IPS-NIHi7 (cell line): ENCODE measurements around the gene TMEM123.
"Not testable (repeated sequence)": the region's sequence is repeated elsewhere in the genome, so short reads cannot be mapped to it uniquely, and the experiment has no call there.

Experiments
- DNase-seq: peaks from one replicate; pipeline ENCODE4 v3.0.0; 2012; ENCODE audit warnings: mixed read lengths; ENCODE audit errors: extremely low spot score

The TMEM123 gene

DNA sequence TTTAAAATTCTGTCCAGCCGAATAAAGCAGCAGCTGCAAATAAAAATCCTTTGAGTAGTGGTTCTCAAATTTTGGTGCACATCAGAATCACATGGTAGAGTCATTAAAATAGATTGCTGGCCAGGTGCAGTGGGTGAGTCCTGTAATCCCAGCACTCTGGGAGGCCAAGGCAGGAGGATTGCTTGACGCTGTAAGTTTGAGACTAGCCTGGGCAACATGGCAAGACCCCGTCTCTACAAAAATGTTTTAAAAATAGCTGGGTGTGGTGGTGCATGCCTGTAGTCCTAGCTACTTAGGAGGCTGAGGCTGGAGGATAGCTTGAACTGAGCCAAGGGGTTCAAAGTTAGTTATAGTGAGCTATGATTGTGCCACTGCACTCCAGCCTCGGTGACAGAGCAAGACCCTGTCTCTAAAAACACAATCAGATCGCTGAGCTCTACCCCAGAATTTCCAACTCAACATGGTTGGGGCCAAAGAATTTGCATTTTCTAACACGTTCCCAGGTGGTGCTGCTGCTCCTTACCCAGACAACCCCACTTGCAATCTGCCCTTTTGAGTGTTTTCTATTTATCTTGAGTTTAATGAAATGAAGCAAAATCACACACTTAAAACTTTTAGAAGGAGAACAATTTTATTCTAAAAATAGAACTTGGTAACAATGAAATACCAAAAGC, 56.7 kb downstream of the TMEM123 start:
- no peak for DNase-seq

DNA sequence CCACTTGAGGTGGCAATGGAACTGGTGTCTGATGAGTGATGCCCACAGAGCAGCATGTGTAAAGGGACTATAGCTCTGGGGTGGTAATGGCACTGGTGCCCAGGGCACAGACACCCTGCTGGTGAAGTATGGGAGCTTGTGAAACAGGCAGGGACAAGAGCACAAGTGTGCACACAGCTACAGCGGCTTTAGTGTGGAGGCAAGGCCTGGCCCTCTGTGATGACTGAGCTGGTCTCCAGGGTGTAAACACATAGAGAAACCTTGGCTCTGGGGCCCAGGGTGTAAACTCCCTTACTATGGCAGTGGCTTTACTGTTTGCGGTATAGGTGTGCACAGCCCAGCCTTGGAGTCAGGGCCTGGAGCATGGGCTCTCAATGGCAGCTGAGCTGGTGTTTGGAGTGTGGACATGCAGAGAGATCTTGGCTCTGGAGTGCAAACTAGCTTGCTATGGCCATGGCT, 59.3 kb downstream of the TMEM123 start:
- DNase-seq, result no peak

DNA sequence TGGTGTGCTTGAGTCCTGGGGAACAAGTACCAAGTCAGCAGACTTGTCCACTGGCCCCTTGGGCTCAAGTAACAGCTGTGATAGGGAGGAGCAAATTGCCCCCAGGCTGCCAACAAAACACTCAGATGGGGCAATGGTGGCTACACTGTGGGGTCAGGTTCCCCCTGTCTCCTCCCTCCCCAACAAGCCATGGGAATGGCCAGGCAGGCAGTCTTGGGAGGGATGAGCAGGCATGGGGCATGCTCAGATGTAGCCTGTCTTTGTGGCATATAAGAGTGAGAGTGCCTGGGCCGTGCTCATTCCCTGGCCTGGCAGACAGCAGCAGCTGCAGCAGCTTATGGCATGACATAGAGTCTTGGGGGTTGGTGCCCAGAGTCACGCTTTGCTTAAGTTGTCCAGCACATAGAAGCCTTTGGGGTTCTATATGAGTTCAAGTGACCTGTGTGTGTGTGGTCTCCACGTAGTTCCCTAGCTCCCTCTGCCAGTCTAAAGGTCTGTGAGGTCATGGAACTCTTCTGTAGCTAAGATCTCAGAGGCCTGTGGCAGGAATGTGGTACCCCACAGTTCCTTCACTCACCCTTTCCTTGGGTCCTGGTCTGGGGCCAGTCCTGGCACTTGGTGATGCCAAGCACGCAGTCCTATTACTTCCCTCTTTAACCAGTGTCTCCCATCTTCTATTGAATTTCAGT, 60.9 kb downstream of the TMEM123 start:
- no peak for DNase-seq

DNA sequence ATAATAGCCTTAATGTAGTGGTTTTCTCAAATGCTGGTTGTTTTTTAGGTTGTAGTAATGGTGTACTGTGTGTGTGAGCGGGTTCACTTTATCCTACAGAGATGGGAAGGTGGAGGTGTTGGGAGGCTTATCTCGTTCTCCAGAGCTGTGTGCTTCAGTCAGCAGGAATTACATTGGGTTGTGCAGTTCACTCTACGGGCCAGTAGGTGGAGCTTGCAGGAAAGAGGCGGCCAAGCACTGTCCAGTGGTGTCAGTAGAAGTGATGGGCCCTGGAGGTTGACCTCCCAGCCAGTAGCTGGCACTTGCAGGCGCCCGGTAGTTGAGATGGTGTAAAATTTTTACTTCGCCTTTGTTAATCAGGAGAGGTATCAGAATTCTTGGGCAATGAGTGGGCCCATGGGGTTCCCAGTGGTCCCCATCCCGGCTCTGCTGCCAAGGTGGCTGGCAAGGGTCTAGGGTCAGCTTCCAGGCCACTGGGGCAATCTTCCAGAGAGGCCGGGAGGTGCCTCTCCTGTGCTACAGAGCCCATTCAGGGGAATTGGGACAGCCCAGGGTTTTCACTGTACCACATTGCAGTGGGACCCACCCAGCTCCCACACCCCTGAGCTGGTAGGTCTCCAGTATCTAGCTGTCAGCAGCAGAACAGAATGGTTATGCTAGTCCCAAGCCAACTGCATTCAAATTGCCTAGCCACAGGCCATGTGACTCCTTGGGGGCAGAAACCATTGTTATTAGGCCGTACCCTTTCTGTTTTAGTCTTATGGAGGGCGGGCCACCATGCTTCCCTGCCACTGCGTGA, 61.7 kb downstream of the TMEM123 start:
- DNase-seq, result peak; percentile 84

DNA sequence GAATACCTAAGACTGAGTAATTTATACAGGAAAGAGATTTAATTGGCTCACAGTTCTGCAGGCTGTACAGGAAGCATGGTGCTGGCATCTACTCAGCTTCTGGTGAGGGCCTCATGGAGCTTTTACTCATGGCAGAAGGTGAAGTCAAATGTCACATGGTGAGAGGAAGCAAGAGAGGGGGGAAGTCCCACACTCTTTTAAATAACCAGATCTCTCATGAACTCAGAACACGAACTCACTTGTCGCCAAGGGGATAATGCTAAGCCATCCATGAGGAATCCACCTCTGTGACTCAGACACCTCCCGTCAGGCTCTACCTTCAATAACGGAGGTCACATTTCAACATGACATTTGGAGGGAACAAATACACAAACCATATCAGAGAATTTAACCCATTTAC, 63.3 kb downstream of the TMEM123 start:
- no peak for DNase-seq

DNA sequence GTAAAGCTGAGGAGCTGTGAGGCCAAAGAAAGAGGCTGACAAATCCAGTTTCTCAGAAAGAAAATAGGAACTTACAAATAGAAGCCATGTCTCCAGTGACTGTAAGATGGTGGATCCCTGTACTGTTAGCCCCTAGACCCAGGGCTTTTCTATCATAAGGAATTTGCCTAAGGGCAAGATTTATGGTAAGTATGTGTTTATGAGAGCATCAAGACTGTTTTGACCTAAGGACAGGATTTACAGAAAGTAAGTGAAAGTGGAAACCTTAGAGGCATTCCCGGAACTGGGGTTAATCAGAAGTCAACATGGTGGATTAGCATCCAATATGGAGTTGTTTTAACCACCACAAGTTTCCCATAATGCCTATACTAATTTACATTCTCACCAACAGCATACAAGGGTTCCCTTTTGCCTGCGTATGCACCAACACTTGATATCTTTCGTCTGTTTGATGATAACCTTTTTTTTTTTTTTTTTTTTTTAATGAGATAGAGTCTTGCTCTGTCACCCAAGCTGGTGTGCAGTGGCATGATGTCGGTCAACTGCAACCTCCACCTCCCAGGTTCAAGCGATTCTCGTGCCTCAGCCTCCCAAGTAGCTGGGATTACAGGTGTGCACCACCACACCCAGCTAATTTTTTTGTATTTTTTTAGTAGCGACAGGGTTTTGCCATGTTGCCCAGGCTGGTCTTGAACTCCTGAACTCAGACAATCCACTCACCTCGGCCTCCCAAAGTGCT, 65.4 kb downstream of the TMEM123 start:
- DNase-seq, result no peak

DNA sequence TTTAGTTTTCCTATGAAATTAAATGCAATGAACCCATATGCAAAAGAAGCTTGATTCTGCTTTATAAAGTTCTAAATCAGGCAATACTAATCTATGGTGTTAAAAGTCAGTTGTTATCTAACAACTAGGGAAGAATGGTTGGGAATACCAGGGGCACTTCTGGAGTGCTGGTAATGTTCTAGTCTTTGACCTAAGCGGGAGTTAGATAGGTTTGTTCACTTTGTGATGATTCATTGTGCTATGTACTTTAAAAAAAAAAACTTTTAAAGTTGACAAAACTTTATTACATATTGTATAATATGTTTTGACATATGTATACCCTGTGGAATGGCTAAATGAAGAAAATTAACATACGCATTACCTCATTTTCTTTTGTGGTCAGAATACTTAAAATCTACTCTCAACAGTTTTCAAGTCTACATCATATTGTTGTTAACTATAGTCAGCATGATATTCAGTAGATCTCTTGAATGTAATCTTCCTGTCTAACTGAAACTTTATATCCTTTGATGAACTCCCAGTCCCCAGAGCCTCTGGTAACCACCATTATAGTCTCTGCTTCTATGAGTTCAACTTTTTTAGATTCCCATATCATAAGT, 66.3 kb downstream of the TMEM123 start:
- DNase-seq, result no peak

DNA sequence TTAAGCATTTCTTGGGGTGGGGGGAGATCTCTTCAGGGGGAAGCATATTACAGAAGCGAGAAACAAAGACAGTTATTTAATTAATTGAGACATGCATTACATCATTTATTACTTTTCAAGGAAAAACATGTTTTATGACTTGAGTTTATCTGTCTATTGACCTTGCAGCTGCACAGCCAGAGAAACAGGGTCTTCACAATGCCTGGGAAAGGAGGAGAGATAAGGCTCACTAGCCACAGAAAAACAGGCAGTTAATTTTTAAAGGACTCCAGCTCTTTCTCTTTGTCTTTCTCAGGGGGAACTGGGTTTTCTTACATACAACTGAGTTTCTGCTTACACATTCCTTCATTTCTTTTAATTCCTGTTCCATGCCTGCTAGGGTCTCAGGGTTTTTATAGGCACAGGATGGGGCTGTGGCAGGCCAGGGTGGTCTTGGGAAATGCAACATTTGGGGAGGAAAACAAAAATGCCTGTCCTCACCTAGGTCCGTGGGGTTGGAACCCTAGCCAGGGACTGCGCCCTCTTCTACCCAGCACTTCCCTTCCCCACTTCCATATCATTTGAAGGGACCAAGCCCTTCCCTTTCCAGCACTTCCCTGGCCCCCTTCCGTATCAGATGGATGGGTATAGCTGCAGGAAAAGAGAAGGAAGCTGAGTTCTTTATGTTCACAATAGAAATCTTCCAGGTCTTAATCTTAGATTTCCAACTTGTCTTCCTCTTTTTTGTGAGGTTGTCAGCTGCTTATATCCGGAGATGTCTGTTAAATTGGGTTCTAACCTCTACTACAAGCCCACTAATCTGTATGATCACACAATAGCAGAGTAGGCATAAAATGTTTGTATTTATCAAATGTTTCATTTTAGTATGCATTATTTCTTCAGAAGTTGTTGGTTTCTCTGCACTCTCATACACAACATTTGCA, 67.2 kb downstream of the TMEM123 start:
- no peak for DNase-seq

DNA sequence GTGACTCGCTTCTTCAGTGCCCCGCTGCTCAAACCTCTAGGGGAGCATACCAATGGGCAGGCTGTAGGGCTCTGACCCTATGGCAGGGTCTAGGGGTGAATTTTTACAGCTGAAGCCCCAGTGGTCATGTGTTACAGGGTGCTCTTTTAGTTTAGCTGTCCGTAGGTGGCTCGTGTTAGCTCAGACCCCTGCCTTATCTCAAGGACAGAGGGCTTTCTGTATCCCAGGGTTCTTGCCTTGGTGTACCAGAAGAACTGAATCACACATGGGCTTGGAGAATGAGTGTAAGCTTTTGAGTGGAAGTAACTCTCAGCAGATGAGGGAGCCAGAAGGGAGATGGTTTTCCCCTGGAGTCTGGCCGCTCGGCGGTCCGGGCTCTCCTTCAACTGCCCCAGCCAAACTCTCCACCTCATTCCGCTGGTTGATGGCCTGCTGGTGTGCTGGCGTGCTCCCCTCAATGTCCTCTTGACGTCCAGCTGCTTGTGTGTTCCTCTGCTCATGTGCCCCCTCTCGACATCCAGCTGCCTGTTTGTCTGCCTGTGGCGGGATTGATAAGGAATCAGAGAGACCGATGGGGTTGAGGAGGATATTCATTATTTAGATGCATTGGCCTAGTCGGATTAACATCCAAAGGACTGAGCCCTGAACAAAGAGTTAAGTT, 68.0 kb downstream of the TMEM123 start:
- DNase-seq, result no peak

DNA sequence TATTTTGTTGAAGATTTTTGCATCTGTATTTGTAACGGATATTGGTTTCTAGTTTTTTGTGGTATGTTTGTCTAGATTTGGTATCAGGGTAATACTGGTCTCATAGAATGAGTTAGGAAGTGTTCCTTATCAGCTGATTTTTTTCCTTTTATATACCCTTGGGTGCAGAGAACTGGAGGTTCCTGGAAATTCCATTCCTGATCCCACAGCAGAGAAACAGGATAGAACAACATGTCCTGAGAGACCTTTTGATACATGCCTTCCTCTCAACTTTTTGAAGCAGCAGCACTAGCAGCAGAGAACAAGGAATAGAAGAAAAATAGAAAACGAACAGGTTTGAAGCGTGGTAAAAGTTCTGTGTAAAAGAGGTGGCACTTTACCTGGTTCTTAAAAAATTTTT, 68.7 kb downstream of the TMEM123 start:
- DNase-seq, result no peak

DNA sequence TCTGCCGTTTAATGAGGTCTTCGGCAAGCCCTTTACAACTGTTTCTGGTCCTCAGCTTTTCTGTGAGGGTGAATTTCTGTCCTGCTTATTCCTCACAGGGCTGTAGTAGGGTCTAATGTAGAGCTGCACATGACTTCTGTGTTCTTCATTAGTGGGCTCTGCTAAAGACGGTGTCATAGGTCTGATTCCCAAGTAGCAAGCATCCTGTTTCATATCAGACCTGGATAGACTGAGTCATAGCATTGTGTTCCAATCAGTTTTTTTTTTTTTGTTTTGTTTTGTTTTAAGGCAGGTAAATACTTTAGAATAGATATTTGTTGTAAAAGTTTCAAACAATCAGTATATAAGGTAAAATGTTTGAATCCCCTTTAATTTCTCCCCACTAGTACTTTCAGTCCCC, 70.2 kb downstream of the TMEM123 start:
- no peak for DNase-seq

DNA sequence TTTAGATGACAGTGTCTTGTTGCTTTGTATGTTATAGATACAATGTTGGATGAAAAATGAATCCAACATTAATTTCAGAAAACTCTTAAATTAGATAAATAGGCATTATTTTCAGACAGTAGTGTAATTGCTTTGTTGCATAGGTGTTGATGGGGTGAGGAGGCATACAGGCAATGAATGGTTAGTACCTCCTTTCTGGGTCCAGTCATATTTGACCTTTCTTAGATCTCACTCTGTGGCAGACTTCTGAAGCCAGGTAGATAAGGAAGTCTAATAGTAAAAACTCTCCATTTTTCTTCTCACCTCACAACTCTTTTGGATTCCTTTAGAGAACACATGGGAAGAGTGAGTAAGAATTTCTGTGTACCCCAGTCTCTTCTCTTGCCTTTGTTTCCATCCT, 73.7 kb downstream of the TMEM123 start:
- no peak for DNase-seq

DNA sequence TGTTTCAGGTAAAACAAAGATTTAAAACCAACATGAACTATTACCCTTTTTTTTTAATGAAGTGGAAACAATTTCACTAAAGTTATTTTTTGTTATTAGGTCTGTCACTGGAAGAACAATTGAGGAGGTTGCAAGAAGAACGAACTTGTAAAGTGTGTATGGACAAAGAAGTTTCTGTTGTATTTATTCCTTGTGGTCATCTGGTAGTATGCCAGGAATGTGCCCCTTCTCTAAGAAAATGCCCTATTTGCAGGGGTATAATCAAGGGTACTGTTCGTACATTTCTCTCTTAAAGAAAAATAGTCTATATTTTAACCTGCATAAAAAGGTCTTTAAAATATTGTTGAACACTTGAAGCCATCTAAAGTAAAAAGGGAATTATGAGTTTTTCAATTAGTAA, 74.7 kb downstream of the TMEM123 start:
- DNase-seq, result no peak

DNA sequence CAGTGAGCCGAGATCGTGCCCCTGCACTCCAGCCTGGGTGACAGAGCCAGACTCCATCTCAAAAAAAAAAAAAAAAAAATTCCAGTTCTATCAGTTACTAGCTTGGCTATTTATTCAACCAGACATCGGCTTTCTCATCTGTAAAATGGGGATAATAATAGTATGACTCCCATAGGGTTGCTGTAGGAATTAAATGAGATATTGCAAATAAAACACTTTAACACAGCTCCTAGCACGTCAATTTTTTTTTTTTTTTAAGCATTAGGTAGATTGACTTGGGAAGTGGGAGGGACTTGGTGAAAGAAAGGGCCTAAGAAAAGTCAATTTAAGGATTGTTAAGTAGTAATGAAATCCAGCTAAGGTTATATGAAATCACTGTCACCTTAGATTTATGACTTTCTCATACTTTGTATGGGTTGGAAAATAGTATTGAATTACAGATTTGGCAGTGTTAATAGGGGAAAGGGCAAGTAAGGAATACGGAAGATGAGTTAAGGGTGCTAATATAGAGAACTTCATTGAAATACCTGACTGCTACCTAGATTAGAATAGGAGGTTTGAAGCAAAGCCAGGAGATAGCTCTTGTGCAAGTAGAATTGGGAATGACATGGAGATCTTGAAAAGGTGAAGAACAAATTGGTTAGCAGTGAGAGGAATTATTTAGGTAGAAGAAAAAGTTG, 76.7 kb downstream of the TMEM123 start:
- DNase-seq, result no peak

DNA sequence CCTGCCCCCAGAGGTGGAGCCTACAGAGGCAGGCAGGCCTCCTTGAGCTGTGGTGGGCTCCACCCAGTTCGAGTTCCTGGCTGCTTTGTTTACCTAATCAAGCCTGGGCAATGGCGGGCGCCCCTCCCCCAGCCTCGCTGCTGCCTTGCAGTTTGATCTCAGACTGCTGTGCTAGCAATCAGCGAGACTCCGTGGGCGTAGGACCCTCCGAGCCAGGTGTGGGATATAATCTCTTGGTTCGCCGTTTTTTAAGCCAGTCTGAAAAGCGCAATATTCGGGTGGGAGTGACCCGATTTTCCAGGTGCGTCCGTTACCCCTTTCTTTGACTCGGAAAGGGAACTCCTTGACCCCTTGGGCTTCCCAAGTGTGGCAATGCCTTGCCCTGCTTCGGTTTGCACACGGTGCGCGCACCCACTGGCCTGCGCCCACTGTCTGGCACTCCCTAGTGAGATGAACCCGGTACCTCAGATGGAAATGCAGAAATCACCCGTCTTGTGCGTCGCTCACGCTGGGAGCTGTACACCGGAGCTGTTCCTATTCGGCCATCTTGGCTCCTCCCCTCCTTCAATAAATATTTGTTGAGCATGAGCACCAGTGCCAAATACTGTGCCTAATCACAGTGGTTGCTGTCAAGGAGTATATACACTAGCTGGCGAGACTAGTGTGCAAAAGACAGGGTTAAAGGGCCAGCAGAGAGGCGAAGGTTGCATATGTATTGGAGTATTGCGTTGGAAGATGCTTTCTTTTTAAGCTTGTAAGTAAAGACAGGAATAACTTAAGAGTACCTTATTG, 77.7 kb downstream of the TMEM123 start:
- not testable (repeated sequence) for DNase-seq

DNA sequence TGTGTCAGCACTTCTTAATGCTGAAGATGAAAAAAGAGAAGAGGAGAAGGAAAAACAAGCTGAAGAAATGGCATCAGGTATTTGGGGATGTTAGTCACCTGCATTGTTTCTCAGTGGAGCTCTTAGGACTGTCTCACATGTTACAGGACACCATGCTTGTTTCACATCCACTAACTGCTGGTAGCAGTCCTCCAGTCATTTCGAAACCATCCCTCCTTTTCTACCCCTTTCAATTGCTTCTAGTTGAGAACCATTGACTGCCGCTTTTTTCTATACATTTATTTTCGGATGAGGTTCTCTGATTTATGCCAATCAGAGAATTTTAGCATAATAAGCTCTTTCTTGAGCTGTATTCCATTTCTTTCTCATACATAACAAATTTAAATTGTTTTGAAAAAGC, 84.1 kb downstream of the TMEM123 start:
- DNase-seq, result no peak

DNA sequence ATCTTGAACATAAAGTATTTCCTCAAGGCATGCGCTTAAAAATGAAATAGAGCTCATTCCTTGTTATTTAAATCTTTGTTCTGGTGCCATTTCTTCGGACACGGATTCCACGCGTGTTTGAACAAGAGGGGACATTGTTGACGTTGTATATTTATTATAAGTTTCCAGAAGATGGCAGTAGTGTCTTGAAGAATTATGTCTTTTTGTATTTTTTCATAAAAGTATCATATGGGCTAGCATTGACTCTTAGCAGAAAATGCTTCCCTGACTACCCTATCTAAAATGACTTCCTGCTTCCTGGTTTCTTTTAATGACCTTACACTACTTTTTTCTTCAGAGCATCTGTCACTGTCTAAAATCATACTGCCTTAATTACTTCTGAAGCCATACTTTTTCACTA, 85.2 kb downstream of the TMEM123 start:
- DNase-seq, result no peak

DNA sequence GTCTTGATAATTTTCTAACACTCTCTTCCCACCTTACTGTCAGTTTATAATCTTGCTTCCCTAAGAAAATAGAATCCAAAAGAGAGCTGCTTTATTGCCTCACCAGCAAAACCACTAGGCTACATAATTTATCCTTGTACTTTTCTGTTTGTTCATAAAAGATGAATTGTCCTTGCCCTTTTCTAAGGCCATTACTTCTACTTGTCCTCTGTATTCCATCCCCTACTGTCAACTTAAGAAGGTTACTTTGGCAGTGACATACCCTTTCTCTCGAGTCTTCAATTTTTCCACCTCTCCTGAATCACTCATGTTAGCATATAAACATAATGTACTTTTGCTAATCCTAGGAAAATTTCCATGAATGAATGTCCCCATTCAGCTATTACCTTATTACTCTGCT, 87.6 kb downstream of the TMEM123 start:
- no peak for DNase-seq
